HG02678 (cell line): Measurements from ENCODE around the gene TSPAN18.

Source experiments
- ATAC-seq: cut with Tn5 transposase; IDR thresholded peaks from one replicate; pipeline ENCODE4 v1.9.1; 2021; ENCODE audit warnings: mild to moderate bottlenecking, moderate library complexity; ENCODE audit not compliant: unreplicated experiment

TSPAN18 gene

DNA sequence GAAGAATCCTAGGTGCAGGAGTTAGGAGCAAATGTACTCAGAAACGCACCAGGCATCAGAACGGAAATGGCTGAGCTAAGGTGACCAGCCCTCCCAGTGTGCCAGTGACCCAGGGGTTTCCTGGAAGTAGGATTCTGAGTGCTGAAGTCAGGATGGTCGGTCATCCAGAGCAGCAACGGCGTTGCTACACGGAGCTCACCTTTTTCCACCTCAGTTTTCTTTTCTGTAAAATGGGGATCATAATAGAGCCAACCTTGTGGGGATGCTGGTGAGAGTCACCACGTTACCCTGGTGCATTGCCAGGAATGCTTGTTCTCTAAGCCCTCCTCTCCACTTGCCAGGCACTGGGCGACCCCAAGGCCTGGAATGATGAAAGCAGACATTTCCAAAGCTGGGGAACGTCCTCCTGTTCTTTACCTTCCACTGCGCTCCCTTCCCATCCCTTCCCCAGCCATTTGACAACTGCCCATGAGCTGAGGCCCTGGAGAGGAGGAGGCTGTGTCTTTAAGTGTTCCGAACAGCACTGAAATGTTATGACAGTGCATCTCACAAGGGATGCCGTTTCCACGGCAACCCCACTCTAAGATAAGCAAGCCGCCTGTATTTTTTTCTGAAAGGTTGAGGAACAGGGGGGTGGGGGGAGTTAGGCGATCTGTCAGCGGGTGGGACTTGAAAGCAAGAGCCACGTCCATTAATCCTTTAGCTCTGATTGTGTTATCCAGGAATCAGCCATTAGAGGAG is 66.8 kb downstream of the TSPAN18 start:
- ATAC-seq = no peak

DNA sequence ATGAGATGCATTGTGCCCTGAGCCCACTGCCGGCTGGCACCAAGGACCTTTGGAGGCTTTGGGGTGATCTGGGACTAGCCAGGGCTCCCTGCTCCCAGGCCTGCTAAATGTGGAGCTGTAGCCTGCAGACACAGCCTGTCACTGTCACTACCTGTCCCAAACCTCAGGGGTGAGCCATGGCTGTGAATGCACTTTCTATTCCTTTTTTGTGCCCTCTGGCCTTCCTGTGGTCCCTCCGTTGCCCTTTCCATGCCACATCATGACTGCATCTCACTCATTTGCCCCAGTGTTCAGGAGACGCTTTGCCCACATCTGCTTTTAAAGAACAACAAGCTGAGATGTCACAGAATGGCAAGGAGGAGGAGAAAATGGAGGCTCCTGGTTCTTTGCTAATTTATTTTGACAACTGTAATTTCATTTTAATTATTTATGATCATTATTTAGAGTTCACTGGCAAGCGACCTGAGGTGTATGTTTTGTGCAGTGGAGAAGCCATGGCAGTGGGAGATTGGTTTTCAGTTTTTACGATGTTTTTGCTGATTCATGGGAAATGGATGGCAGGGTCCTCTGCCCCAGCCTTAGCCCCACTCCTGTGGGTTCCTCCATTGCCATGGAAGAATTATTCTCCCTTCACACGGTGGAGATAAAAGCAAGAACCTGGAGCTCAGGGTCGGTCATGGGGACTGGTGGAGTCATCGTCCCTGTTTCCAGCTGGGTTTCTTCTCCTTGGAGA is 69.2 kb downstream of the TSPAN18 start:
- ATAC-seq = no peak

GRCh38 chr11:44797051-44797450 is 70.3 kb downstream of the TSPAN18 start:
- ATAC-seq = no peak

DNA sequence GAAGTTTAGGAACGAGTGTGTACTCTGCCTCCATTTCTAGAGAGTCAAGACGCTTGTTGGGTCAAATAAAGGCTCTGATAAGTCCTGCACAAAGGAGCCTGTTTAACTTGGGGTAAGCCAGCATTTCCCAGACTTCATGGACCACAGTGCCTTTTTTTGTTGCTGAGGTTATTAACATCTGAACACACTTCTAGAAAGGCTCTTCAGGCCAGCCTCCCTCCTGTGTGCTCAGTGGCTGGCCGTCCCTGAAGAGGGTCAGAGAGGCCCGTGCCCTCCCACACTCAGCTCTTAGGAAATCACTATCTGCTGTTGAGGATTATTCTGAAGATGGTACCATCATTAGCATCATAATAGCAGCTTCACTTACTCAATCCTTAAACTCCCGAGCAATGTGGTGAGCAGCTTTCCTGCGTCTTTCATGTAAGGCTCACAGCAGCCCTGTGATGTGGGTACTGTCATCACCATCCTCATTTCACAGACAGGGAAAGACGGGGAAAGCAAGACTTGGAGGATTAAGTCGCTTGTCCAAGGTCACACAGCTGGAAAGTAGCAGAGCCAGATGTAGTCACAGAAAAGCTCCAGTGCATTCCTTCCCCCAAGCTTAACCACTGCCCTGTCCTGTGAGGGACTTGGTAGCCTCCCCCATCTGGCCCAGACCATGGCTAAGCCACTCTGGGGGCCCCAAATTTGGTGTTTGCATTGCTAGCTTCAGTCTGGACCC is 71.3 kb downstream of the TSPAN18 start:
- ATAC-seq = no peak

- ATAC-seq = no peak
Measured at GRCh38 chr11:44798607-44798972, 71.8 kb downstream of the TSPAN18 start.

GRCh38 chr11:44799012-44799411 is 72.2 kb downstream of the TSPAN18 start:
- ATAC-seq = no peak

- no peak for ATAC-seq
Measured at GRCh38 chr11:44802347-44802746, 75.6 kb downstream of the TSPAN18 start.

GRCh38 chr11:44803009-44803408 is 76.2 kb downstream of the TSPAN18 start:
- ATAC-seq = no peak

DNA sequence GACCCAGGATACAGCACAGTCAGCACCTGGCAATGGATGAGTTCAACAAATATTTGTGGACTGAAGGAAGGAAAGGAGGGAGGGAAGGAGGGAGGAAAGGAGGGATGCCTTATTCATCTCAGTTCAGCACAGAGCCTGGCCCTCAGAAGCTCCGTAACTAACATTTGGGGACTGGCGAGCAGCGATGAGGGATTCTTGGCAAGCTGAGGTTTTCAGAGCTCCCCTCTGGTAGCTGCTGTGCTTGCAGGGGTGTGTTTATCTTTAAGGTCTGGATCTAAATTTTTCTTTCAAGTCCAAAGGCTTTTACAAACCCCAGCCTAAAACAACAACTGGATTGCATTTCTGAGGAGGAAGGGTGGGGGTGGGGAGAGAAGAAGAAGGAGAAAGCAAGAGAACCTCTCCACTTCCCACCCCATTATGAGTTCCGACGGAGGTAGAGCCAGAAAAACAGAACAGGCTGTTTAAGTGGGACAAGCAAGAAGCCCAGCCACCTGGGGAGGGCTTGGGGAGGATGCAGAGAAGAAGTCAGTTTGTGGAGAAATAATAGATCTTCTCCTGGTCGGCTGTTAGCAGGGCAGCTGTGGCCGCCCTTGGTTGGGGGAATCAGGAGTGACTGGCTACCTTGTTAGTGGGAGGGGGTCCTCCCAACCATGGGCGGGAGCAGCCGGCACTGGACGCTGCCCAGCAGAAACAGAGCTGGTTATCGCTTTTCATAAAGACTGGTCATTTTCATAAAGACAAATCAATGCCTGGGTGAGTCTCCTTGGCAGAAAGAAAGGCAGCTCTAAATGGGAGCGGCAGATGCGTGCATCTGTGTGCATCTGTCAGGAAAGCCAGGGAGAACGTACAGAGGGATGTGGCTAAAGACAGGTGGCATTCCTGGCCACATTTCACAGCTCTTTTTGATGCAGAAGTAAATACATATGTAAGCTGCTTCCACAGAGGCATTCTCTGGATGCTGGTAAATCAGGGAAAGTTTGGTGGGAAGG is 78.0 kb downstream of the TSPAN18 start:
- ATAC-seq = no peak

DNA sequence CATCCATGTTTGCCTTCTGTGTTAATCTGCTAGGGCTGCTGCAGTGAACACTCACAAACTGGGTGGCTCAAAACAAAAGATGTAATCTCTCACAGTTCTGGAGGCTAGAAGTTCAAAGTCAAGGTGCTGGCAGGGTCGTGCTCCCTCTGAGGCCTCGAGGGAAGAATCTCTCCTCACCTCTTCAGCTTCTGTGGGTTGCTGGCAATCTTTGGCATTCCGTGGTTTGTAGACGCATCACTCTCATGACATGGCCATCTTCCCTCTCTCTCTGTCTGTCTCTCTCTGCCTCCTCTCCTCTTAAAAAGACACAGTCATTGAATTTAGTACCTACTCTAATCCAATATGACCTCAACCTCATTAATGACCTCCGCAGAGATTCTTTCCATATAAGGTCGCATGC is 78.8 kb downstream of the TSPAN18 start:
- no peak for ATAC-seq

- no peak for ATAC-seq
Measured at GRCh38 chr11:44808053-44808753, 81.4 kb downstream of the TSPAN18 start.

DNA sequence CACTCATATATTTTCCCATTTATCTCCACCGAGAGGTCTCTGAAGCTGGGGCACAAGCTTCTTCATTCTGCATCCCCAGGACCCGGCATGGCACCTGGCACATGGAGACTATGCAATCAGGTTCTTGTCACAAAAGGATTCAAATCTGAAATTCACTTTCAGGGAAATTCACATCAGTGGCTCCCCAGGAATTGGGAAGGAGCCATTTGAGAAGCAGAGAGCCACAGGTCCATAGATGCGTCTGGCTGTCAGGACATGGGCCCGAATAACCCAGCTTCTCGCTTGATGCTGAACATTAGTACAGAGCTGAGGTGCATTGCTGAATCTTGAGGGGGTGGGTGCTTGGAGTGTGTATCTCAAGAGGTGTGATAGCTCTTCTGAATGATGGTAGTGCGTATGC is 82.5 kb downstream of the TSPAN18 start:
- no peak for ATAC-seq

- no peak for ATAC-seq
Measured at GRCh38 chr11:44811841-44812448, 85.2 kb downstream of the TSPAN18 start.

GRCh38 chr11:44812971-44813370 is 86.2 kb downstream of the TSPAN18 start:
- no peak for ATAC-seq

GRCh38 chr11:44813401-44813800 is 86.6 kb downstream of the TSPAN18 start:
- no peak for ATAC-seq

GRCh38 chr11:44814881-44815592 is 88.3 kb downstream of the TSPAN18 start:
- no peak for ATAC-seq

GRCh38 chr11:44815917-44816456 is 89.2 kb downstream of the TSPAN18 start:
- no peak for ATAC-seq

GRCh38 chr11:44816761-44817160 is 90.0 kb downstream of the TSPAN18 start:
- no peak for ATAC-seq
